SU-DHL-6 (cell line): ENCODE measurements around the gene UBE2R2.
"Not testable (repeated sequence)": the region's sequence is repeated elsewhere in the genome, so short reads cannot be mapped to it uniquely, and the experiment has no call there.

ENCODE experiments used
- H2AFZ ChIP-seq: fragments of 200-600 bp; sonication (generic); 2 replicates; pipeline ENCODE4 v1.6.1; 2014; ENCODE audit warnings: low read depth, mild to moderate bottlenecking, moderate library complexity, mixed read lengths, antibody characterized with exemption, low read length; ENCODE audit not compliant: severe bottlenecking
- H3F3A ChIP-seq: fragments of 200-600 bp; shearing (Covaris generic); 2 replicates; pipeline ENCODE4 v1.6.0; 2016; ENCODE audit warnings: antibody characterized with exemption, mild to moderate bottlenecking; ENCODE audit not compliant: insufficient read depth
- H3K27ac ChIP-seq: fragments of 200-600 bp; sonication (generic); 2 replicates; pipeline ENCODE4 v1.5.1; 2016; ENCODE audit warnings: low read depth, mild to moderate bottlenecking, low read length, moderate library complexity, mixed read lengths
- H3K27me3 ChIP-seq: fragments of 200-600 bp; sonication (generic), shearing (Covaris generic); 2 replicates; pipeline ENCODE4 v1.6.0; 2014; ENCODE audit warnings: mild to moderate bottlenecking, low read length
- H3K36me3 ChIP-seq: fragments of 200-600 bp; sonication (generic); 2 replicates; pipeline ENCODE4 v1.6.1; 2014; ENCODE audit warnings: mild to moderate bottlenecking, low read length, mixed read lengths
- H3K4me2 ChIP-seq: fragments of 300-600, 200-600 bp; shearing (Covaris generic), sonication (generic); 2 replicates; pipeline ENCODE4 v1.6.0; 2014; ENCODE audit warnings: low read length, low read depth, mild to moderate bottlenecking; ENCODE audit not compliant: poor library complexity, severe bottlenecking
- H3K4me3 ChIP-seq: fragments of 200-600 bp; sonication (generic); 2 replicates; pipeline ENCODE4 v1.5.1; 2014; ENCODE audit warnings: antibody characterized with exemption, low read length, mild to moderate bottlenecking, mixed read lengths; ENCODE audit not compliant: insufficient read depth, poor library complexity, severe bottlenecking
- H3K79me2 ChIP-seq: fragments of 200-600 bp; sonication (generic); 2 replicates; pipeline ENCODE4 v1.6.1; 2014; ENCODE audit warnings: mild to moderate bottlenecking, low read length, moderate library complexity; ENCODE audit not compliant: insufficient read depth
- H3K9ac ChIP-seq: fragments of 200-600 bp; sonication (generic); 2 replicates; pipeline ENCODE4 v1.7.0; 2014; ENCODE audit warnings: mild to moderate bottlenecking, low read length
- H3K9me2 ChIP-seq: fragments of 200-600 bp; sonication (generic); replicated peaks from 2 replicates; pipeline ENCODE4 v1.6.1; 2014; ENCODE audit warnings: low read length; ENCODE audit not compliant: insufficient read depth
- H3K9me3 ChIP-seq: fragments of 200-600 bp; sonication (generic); 2 replicates; pipeline ENCODE4 v1.6.1; 2014; ENCODE audit warnings: low read length, mixed read lengths; ENCODE audit not compliant: insufficient read depth
- H4K20me1 ChIP-seq: fragments of 200-600 bp; sonication (generic); 2 replicates; pipeline ENCODE4 v1.6.1; 2014; ENCODE audit warnings: low read depth, mild to moderate bottlenecking, antibody characterized with exemption, low read length, moderate library complexity, mixed read lengths
- CTCF ChIP-seq: fragments of 200-600 bp; sonication (generic); IDR thresholded peaks from one replicate; pipeline ENCODE4 v1.5.1; 2017; ENCODE audit warnings: antibody characterized with exemption, mild to moderate bottlenecking, low read length, moderate library complexity; ENCODE audit not compliant: insufficient read depth, poor library complexity, severe bottlenecking
- EZH2phosphoT487 ChIP-seq: fragments of 200-600 bp; sonication (generic), shearing (Covaris generic); conservative IDR thresholded peaks from 2 replicates; pipeline ENCODE4 v1.6.1; 2018; ENCODE audit warnings: mild to moderate bottlenecking, antibody characterized with exemption, low read length, moderate library complexity, mixed read lengths

UBE2R2 gene

DNA sequence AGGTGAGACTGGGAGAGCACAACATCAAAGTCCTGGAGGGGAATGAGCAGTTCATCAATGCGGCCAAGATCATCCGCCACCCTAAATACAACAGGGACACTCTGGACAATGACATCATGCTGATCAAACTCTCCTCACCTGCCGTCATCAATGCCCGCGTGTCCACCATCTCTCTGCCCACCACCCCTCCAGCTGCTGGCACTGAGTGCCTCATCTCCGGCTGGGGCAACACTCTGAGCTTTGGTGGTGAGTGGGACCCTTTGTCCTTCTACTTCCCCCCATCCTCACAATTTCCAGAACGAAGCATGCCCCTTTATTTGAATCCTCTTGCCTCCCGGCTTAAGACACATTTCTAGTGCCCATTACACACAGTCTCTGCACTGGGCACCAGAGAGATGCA, 19.1 kb upstream of the UBE2R2 start:
- H4K20me1 ChIP-seq: no peaks in the 10 kb centered on the region
- H3K36me3 ChIP-seq: no peaks in the 10 kb centered on the region
- no peak overlapping the region for H3K27ac ChIP-seq
- no peak overlapping the region for H3K9ac ChIP-seq
- no peaks in the 10 kb centered on the region for H3K9me3 ChIP-seq
- no peak overlapping the region for H2AFZ ChIP-seq
- no peaks in the 10 kb centered on the region for H3K9me2 ChIP-seq
- H3F3A ChIP-seq: no peaks in the 10 kb centered on the region
- no peak for TF ChIP-seq CTCF
- no peak for TF ChIP-seq EZH2phosphoT487
- H3K4me2 ChIP-seq: no peak overlapping the region
- no peaks in the 10 kb centered on the region for H3K79me2 ChIP-seq
- no peaks in the 10 kb centered on the region for H3K27me3 ChIP-seq
- no peak overlapping the region for H3K4me3 ChIP-seq

GRCh38 chr9:33798545-33798944, 18.4 kb upstream of the UBE2R2 start:
- Histone ChIP-seq H3K4me2 (no peak overlapping the region), H3K27ac (no peak overlapping the region), H3K4me3 (no peak overlapping the region), H2AFZ (no peak overlapping the region), H3K9ac (no peak overlapping the region), H3K79me2 (no peaks in the 10 kb centered on the region), H3K9me2 (no peaks in the 10 kb centered on the region), H3K9me3 (no peaks in the 10 kb centered on the region), H3K27me3 (no peaks in the 10 kb centered on the region), H3K36me3 (no peaks in the 10 kb centered on the region), H3F3A (no peaks in the 10 kb centered on the region), H4K20me1 (no peaks in the 10 kb centered on the region)
- no peak for TF ChIP-seq EZH2phosphoT487

GRCh38 chr9:33799928-33800704, 16.8 kb upstream of the UBE2R2 start:
- Histone ChIP-seq H3K9me2 (no peaks in the 10 kb centered on the region), H3K27ac (no peak overlapping the region), H3K9ac (no peak overlapping the region), H3K79me2 (no peaks in the 10 kb centered on the region), H3K4me2 (no peak overlapping the region), H3K27me3 (no peaks in the 10 kb centered on the region), H4K20me1 (no peaks in the 10 kb centered on the region), H3F3A (no peaks in the 10 kb centered on the region), H3K9me3 (no peaks in the 10 kb centered on the region), H2AFZ (no peak overlapping the region), H3K4me3 (no peak overlapping the region), H3K36me3 (no peaks in the 10 kb centered on the region)
- no peak for TF ChIP-seq CTCF

DNA sequence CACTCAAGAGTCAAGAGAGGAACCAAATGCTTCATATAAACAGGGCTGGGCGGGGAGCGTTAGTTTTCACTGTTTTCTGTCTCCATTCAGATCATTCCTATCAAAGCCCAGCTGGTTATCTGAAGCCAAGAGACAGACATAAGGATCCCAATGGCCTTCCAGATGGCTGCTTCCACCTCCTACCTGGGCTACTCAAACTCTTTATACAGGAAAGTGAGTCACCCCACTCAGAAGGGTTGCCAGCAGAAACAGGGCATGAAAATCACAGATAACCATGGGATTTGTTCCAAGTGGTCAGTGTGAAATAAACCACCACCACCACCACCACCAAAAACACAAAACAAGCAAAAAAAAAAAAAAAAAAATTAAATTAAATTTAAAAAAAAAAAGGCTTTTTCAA, 16.1 kb upstream of the UBE2R2 start:
- Histone ChIP-seq H3K9ac (no peak overlapping the region), H4K20me1 (no peaks in the 10 kb centered on the region), H3K27me3 (no peaks in the 10 kb centered on the region), H3K79me2 (no peaks in the 10 kb centered on the region), H2AFZ (no peak overlapping the region), H3K4me3 (no peak overlapping the region), H3K9me2 (no peaks in the 10 kb centered on the region), H3F3A (no peaks in the 10 kb centered on the region), H3K4me2 (no peak overlapping the region), H3K9me3 (no peaks in the 10 kb centered on the region), H3K36me3 (no peaks in the 10 kb centered on the region), H3K27ac (no peak overlapping the region)
- TF ChIP-seq CTCF (no peak), EZH2phosphoT487 (no peak)

- H3K27ac ChIP-seq: not testable (repeated sequence)
These were observed 14.9 kb upstream of the UBE2R2 start for GRCh38 chr9:33801943-33802500.

More at GRCh38 chr9:33801943-33802500, 14.9 kb upstream of the UBE2R2 start:
- not testable (repeated sequence) for H3K36me3 ChIP-seq, H3K9ac ChIP-seq, H2AFZ ChIP-seq, H3K9me3 ChIP-seq, H3K27me3 ChIP-seq, H3K79me2 ChIP-seq, H3K4me3 ChIP-seq, H3K9me2 ChIP-seq, H3K4me2 ChIP-seq, H3F3A ChIP-seq, H4K20me1 ChIP-seq
